ENCODE data around the gene SLC47A1. TPM values are rescaled to one million over a fixed set of nuclear protein-coding genes. Genes with fewer than 3 reads are reported as not detected.

SLC47A1 gene
- total and polyA plus RNA-seq, 9 of the 15 experiments (the other 6 are each of a cell fraction or from before 2014, with no cell fraction given), result not detected

- no peaks in the 10 kb centered on the region for H3K9me3 ChIP-seq (replicated peaks; ENCODE audit: control insufficient read depth, insufficient read depth, low read depth, low read length)
- no peak for TF ChIP-seq THAP12 (CRISPR knock-in tag; IDR thresholded peaks at IDR 0.05)
- no peak for TF ChIP-seq OTX1 (CRISPR knock-in tag; IDR thresholded peaks at IDR 0.05)
- TF ChIP-seq TFAM (CRISPR knock-in tag; conservative IDR thresholded peaks at IDR 0.05), result no peak
- no peak for TF ChIP-seq DIDO1 (tag; IDR thresholded peaks at IDR 0.05; ENCODE audit: low read depth)
- TF ChIP-seq STAT6 (CRISPR knock-in tag; IDR thresholded peaks at IDR 0.05), result no peak
- no TSS peak for BruUV-seq (replicated peaks)
- no peaks in the 10 kb centered on the region for H3K79me2 ChIP-seq (ENCODE audit: control insufficient read depth, insufficient read depth, low read length)
- no peak overlapping the region for H3K4me3 ChIP-seq
- CTCF ChIA-PET (ENCODE audit: low intra/inter-chr PET ratio), result no interaction called here
- intact Hi-C loops (cut with micrococcal nuclease) (no loop called here), in situ Hi-C loops (cut with MboI) (no loop called here)
- no peaks in the 10 kb centered on the region for H3K36me3 ChIP-seq (ENCODE audit: control insufficient read depth, insufficient read depth, low read length)
- FAIRE-seq, result no peak
- no peak overlapping the region for H3K9ac ChIP-seq (ENCODE audit: insufficient read depth in 1 of 2, low read depth in 2 of 2, low read length in 2 of 2)
- H3K27ac ChIP-seq (ENCODE audit: extremely low read depth, low read depth, low read length), result no peak overlapping the region
- no peaks in the 10 kb centered on the region; a peak in 1 of 5 replicates for H3K4me1 ChIP-seq (replicated peaks in 1 of 2; ENCODE audit: control insufficient read depth in 2 of 2, insufficient read depth in 2 of 2, low read length in 2 of 2)
- POLR2A ChIA-PET, result no interaction called here
- H4K20me1 ChIP-seq (replicated peaks; ENCODE audit: control insufficient read depth, insufficient read depth, low read length), result 0 out of 2 replicates have a peak, but pooled peaks cover 4% of the 10 kb centered on the region
- no peak for ATAC-seq
- no peak overlapping the region for H2AFZ ChIP-seq (ENCODE audit: low read depth, low read length)
- no peak overlapping the region for H3K4me2 ChIP-seq (ENCODE audit: insufficient read depth, low read length)
- WGBS (ENCODE audit: insufficient coverage, low coverage, missing lambda C conversion rate), result 3% methylated on average over 6 of the region's 6 CpGs
- DNase-seq (ENCODE audit: extremely low read depth in 1 of 4, low spot score in 3 of 4), result no peak
- H3K27me3 ChIP-seq (ENCODE audit: control insufficient read depth in 2 of 2, insufficient read depth in 2 of 2, low read length in 2 of 2), result peaks cover 0 to 40% of the 10 kb centered on the region in 2 experiments; a peak in 3 of 5 replicates
- no peaks in the 10 kb centered on the region for H3K9me1 ChIP-seq (ENCODE audit: control insufficient read depth, insufficient read depth, low read length)
Measured at GRCh38 chr17:19541445-19541844, 7.8 kb downstream of the SLC47A1 start.

All from K562 (cell line).